HEK293 (cell line): Measurements from ENCODE around the gene NME5.

Experiments used
- CTCF ChIP-seq: fragments of 450-650 bp; formaldehyde crosslinking; IDR thresholded peaks from 2 replicates; pipeline ENCODE4 v1.5.1; 2016; ENCODE audit warnings: missing biosample characterization, missing genetic modification characterization
- REPIN1 ChIP-seq: fragments of 450-650 bp; formaldehyde crosslinking; IDR thresholded peaks from 2 replicates; pipeline ENCODE4 v1.5.1; 2017; ENCODE audit warnings: missing biosample characterization, missing genetic modification characterization, low read depth
- TCF7L2 ChIP-seq: IDR thresholded peaks from 2 replicates; pipeline ENCODE4 v1.6.1; 2011; ENCODE audit warnings: low read depth, mild to moderate bottlenecking, inconsistent platforms, low read length, moderate library complexity, borderline replicate concordance
- YY2 ChIP-seq: fragments of 450-650 bp; formaldehyde crosslinking; IDR thresholded peaks from 2 replicates; pipeline ENCODE4 v1.5.1; 2016; ENCODE audit warnings: missing biosample characterization, missing genetic modification characterization
- ZNF121 ChIP-seq: fragments of 450-650 bp; formaldehyde crosslinking; IDR thresholded peaks from 2 replicates; pipeline ENCODE4 v1.5.1; 2016; ENCODE audit warnings: missing biosample characterization, missing genetic modification characterization
- ZNF239 ChIP-seq: fragments of 450-650 bp; formaldehyde crosslinking; IDR thresholded peaks from 2 replicates; pipeline ENCODE4 v1.5.1; 2016; ENCODE audit warnings: missing biosample characterization, missing genetic modification characterization
- ZNF274 ChIP-seq, 2 experiments: fragments of 200-500 bp in 1 of 2; fragments of 450-650 bp in 1 of 2; sonication (Bioruptor generic) in 1 of 2; formaldehyde crosslinking in 1 of 2; IDR thresholded peaks; 2 replicates each; pipeline versions ENCODE4 v1.5.1 to v1.6.1; 2014 to 2016; ENCODE audit warnings: borderline replicate concordance in 1 of 2, inconsistent platforms in 1 of 2, low read length in 1 of 2, missing biosample characterization in 1 of 2, missing genetic modification characterization in 1 of 2
- ZNF341 ChIP-seq: fragments of 450-650 bp; formaldehyde crosslinking; IDR thresholded peaks from 2 replicates; pipeline ENCODE4; 2016; ENCODE audit warnings: low read depth, missing biosample characterization, missing genetic modification characterization
- ZNF391 ChIP-seq: fragments of 450-650 bp; formaldehyde crosslinking; IDR thresholded peaks from 2 replicates; pipeline ENCODE4 v1.5.1; 2016; ENCODE audit warnings: low read depth, missing biosample characterization, missing genetic modification characterization, borderline replicate concordance
- ZNF426 ChIP-seq: fragments of 450-650 bp; formaldehyde crosslinking; IDR thresholded peaks from 2 replicates; pipeline ENCODE4 v1.5.1; 2017; ENCODE audit warnings: missing biosample characterization, missing genetic modification characterization, mild to moderate bottlenecking, inconsistent platforms, moderate library complexity
- ZNF791 ChIP-seq: fragments of 450-650 bp; formaldehyde crosslinking; IDR thresholded peaks from 2 replicates; pipeline ENCODE4 v1.5.1; 2016; ENCODE audit warnings: missing biosample characterization, missing genetic modification characterization
- ZNF830 ChIP-seq: fragments of 450-650 bp; IDR thresholded peaks from 2 replicates; pipeline ENCODE4 v1.5.0; 2018; ENCODE audit warnings: missing biosample characterization, missing genetic modification characterization, low read depth, mild to moderate bottlenecking, moderate library complexity

- TF ChIP-seq CTCF = no peak
- TF ChIP-seq ZNF341 (tag by site-specific recombination) = no peak
- TF ChIP-seq TCF7L2 = no peak
- no peak for TF ChIP-seq ZNF830
- no peak for TF ChIP-seq YY2 (tag by site-specific recombination)
- no peak for TF ChIP-seq ZNF791
- no peak for TF ChIP-seq REPIN1 (tag by site-specific recombination)
- no peak for TF ChIP-seq ZNF121
- no peak for TF ChIP-seq ZNF391 (tag by site-specific recombination)
- no peak for TF ChIP-seq ZNF426 (tag by site-specific recombination)
- TF ChIP-seq ZNF274 (IDR thresholded peaks at IDR 0.05; ENCODE audit: low read length) = no peak
- no peak for TF ChIP-seq ZNF274 (tag by site-specific recombination; IDR thresholded peaks at IDR 0.05; ENCODE audit: borderline replicate concordance)
- TF ChIP-seq ZNF239 = no peak
Measured at GRCh38 chr5:138115254-138115653, 24.0 kb downstream of the NME5 start.
